Ectodermal cell (in vitro differentiated cells): ENCODE results near the gene TEX10.
"Not testable (repeated sequence)": the region's sequence is repeated elsewhere in the genome, so short reads cannot be mapped to it uniquely, and the experiment has no call there.

Experiments used
- H3K27ac ChIP-seq: 2 replicates; pipeline ENCODE4 v1.7.0; 2013; ENCODE audit warnings: mild to moderate bottlenecking, low read depth, low read length; ENCODE audit not compliant: insufficient read depth, poor library complexity, severe bottlenecking
- H3K27me3 ChIP-seq: 2 replicates; pipeline ENCODE4 v1.7.0; 2013; ENCODE audit warnings: mild to moderate bottlenecking, low read length; ENCODE audit not compliant: insufficient read depth, control insufficient read depth, poor library complexity, severe bottlenecking
- H3K36me3 ChIP-seq: one replicate; pipeline ENCODE4 v1.7.0; 2013; ENCODE audit warnings: low read length; ENCODE audit not compliant: control insufficient read depth, insufficient read depth
- H3K4me1 ChIP-seq: one replicate; pipeline ENCODE4 v1.7.0; 2013; ENCODE audit warnings: low read length; ENCODE audit not compliant: control insufficient read depth, insufficient read depth
- H3K4me3 ChIP-seq: 2 replicates; pipeline ENCODE4 v1.7.0; 2013; ENCODE audit warnings: low read depth, low read length, control low read depth; ENCODE audit not compliant: insufficient read depth
- H3K9me3 ChIP-seq: 2 replicates; pipeline ENCODE4 v1.7.0; 2013; ENCODE audit warnings: mild to moderate bottlenecking, low read length, moderate library complexity; ENCODE audit not compliant: control insufficient read depth
- WGBS, 2 experiments: methylation state at CpG; one replicate each; pipeline ENCODE4 v1.1.7; 2013; ENCODE audit warnings: missing lambda C conversion rate in 2 of 2; 5-methylcytosine and 5-hydroxymethylcytosine counted together

The TEX10 gene

GRCh38 chr9:100351508-100351907, 1.2 kb downstream of the TEX10 start:
- H3K4me3 ChIP-seq = peak overlapping the region; percentile 94
- H3K36me3 ChIP-seq = peaks cover 9% of the 10 kb centered on the region
- no peaks in the 10 kb centered on the region for H3K9me3 ChIP-seq
- H3K4me1 ChIP-seq = peaks cover 11% of the 10 kb centered on the region
- WGBS, 2 experiments = 24 to 28% methylated on average over 5 of the region's 5 CpGs
- H3K27me3 ChIP-seq = no peaks in the 10 kb centered on the region
- no peak overlapping the region for H3K27ac ChIP-seq

GRCh38 chr9:100350188-100350587, 2.6 kb downstream of the TEX10 start:
- H3K9me3 ChIP-seq = no peaks in the 10 kb centered on the region
- no peak overlapping the region for H3K27ac ChIP-seq
- peak overlapping the region; percentile 4 for H3K4me3 ChIP-seq
- 84 to 91% methylated on average over 1 of the region's 1 CpG for WGBS, 2 experiments
- H3K4me1 ChIP-seq = peaks cover 11% of the 10 kb centered on the region
- H3K27me3 ChIP-seq = no peaks in the 10 kb centered on the region
- peaks cover 4% of the 10 kb centered on the region for H3K36me3 ChIP-seq

- Histone ChIP-seq H3K36me3 (peaks cover 4% of the 10 kb centered on the region), H3K27me3 (no peaks in the 10 kb centered on the region), H3K4me1 (peaks cover 11% of the 10 kb centered on the region), H3K9me3 (no peaks in the 10 kb centered on the region), H3K4me3 (no peak overlapping the region), H3K27ac (no peak overlapping the region)
- 96 to 99% methylated on average over 3 of the region's 3 CpGs for WGBS, 2 experiments
These were observed 5.9 kb downstream of the TEX10 start for GRCh38 chr9:100346836-100347235.

- Histone ChIP-seq H3K36me3 (peaks cover 10% of the 10 kb centered on the region), H3K27ac (no peak overlapping the region), H3K27me3 (no peaks in the 10 kb centered on the region), H3K4me1 (no peaks in the 10 kb centered on the region), H3K9me3 (no peaks in the 10 kb centered on the region), H3K4me3 (no peak overlapping the region)
- WGBS, 2 experiments = 91 to 92% methylated on average over 3 of the region's 3 CpGs
These were observed 10.9 kb downstream of the TEX10 start for GRCh38 chr9:100341889-100342288.

- no peaks in the 10 kb centered on the region for H3K27me3 ChIP-seq
- H3K36me3 ChIP-seq = peaks cover 6% of the 10 kb centered on the region
- WGBS, 2 experiments = 71 to 100% methylated on average over 1 to 2 of the region's 2 CpGs
- H3K9me3 ChIP-seq = no peaks in the 10 kb centered on the region
- H3K4me1 ChIP-seq = no peaks in the 10 kb centered on the region
- no peak overlapping the region for H3K4me3 ChIP-seq
- H3K27ac ChIP-seq = no peak overlapping the region
These were observed 12.5 kb downstream of the TEX10 start for GRCh38 chr9:100340224-100340623.

GRCh38 chr9:100338736-100339135, 14.0 kb downstream of the TEX10 start:
- not testable (repeated sequence) for H3K27ac ChIP-seq, H3K27me3 ChIP-seq, H3K9me3 ChIP-seq, H3K36me3 ChIP-seq, H3K4me3 ChIP-seq, H3K4me1 ChIP-seq
- 93 to 96% methylated on average over 5 of the region's 5 CpGs for WGBS, 2 experiments

GRCh38 chr9:100324594-100325200, 28.0 kb downstream of the TEX10 start:
- no peaks in the 10 kb centered on the region for H3K27me3 ChIP-seq
- WGBS, 2 experiments = 73 to 94% methylated on average over 2 of the region's 4 CpGs
- H3K36me3 ChIP-seq = peaks cover 9% of the 10 kb centered on the region
- H3K4me3 ChIP-seq = no peak overlapping the region
- no peaks in the 10 kb centered on the region for H3K9me3 ChIP-seq
- no peaks in the 10 kb centered on the region for H3K4me1 ChIP-seq
- H3K27ac ChIP-seq = no peak overlapping the region

GRCh38 chr9:100322954-100323536, 29.7 kb downstream of the TEX10 start:
- Histone ChIP-seq H3K27me3 (no peaks in the 10 kb centered on the region), H3K4me3 (no peak overlapping the region), H3K36me3 (peaks cover 17% of the 10 kb centered on the region), H3K4me1 (no peaks in the 10 kb centered on the region), H3K9me3 (no peaks in the 10 kb centered on the region), H3K27ac (no peak overlapping the region)
- 89 to 94% methylated on average over 3 of the region's 3 CpGs for WGBS, 2 experiments

GRCh38 chr9:100317706-100318105, 35.0 kb downstream of the TEX10 start:
- no peak overlapping the region for H3K4me3 ChIP-seq
- H3K27me3 ChIP-seq = no peaks in the 10 kb centered on the region
- H3K9me3 ChIP-seq = no peaks in the 10 kb centered on the region
- no peaks in the 10 kb centered on the region for H3K4me1 ChIP-seq
- H3K27ac ChIP-seq = no peak overlapping the region
- no CpG with 5 or more reads among the region's 1 CpG for WGBS, 2 experiments
- peaks cover 37% of the 10 kb centered on the region for H3K36me3 ChIP-seq

GRCh38 chr9:100315561-100315960, 37.2 kb downstream of the TEX10 start:
- Histone ChIP-seq H3K4me1 (no peaks in the 10 kb centered on the region), H3K4me3 (no peak overlapping the region), H3K9me3 (no peaks in the 10 kb centered on the region), H3K27ac (no peak overlapping the region), H3K27me3 (no peaks in the 10 kb centered on the region), H3K36me3 (peaks cover 53% of the 10 kb centered on the region)
- 92 to 98% methylated on average over 4 of the region's 4 CpGs for WGBS, 2 experiments
